Cardiac fibroblast (primary cell): ENCODE data around the gene CDO1.

Source experiments
- DNase-seq, 2 donors: peaks; one replicate each; pipeline versions ENCODE4 v3.0.0 to v3.0.0-alpha.2; 2010; ENCODE audit warnings: low read depth in 2 of 2
- H3K4me3 ChIP-seq, 2 donors: replicated peaks in 1 of 2; 1 replicate in 1 of 2; 2 replicates in 1 of 2; pipeline ENCODE4 v1.5.1; 2011; ENCODE audit warnings: low read depth in 2 of 2, low read length in 2 of 2, mild to moderate bottlenecking in 2 of 2, moderate library complexity in 1 of 2
- TF ChIP-seq, protein P1 (sequence below): IDR thresholded peaks from one replicate; pipeline ENCODE4 v1.5.1; 2011; ENCODE audit warnings: low read depth, mild to moderate bottlenecking, low read length, inconsistent platforms

The CDO1 gene

DNA sequence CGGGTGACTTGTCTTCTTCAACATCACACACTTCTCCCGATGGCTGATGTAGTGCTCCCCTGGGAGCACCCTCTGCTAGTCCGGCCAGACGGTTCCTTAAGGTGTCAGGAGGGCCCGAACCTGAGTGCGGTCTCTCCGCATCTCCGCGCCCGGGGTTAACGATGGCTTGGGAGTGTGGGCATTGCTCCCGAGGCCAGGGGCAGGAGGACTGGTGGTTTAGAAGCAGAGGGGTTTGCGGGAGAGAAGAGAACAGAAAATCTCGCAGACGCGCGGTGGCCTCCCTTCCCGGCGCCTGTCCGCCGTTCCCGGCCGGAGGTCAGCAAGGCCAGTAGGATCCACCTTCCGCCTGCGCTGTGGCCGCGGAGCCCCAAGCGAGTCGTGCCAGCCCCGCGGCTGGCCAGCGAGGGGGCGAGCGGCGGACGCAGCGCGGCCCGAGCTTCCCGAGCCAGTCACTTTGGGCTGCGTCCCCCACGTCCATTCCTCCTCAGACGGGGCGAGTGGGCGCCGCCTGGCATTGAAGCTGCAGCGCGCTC lies 700 bp downstream of the CDO1 start:
- TF ChIP-seq, protein P1, sequence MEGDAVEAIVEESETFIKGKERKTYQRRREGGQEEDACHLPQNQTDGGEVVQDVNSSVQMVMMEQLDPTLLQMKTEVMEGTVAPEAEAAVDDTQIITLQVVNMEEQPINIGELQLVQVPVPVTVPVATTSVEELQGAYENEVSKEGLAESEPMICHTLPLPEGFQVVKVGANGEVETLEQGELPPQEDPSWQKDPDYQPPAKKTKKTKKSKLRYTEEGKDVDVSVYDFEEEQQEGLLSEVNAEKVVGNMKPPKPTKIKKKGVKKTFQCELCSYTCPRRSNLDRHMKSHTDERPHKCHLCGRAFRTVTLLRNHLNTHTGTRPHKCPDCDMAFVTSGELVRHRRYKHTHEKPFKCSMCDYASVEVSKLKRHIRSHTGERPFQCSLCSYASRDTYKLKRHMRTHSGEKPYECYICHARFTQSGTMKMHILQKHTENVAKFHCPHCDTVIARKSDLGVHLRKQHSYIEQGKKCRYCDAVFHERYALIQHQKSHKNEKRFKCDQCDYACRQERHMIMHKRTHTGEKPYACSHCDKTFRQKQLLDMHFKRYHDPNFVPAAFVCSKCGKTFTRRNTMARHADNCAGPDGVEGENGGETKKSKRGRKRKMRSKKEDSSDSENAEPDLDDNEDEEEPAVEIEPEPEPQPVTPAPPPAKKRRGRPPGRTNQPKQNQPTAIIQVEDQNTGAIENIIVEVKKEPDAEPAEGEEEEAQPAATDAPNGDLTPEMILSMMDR: no peak
- H3K4me3 ChIP-seq: peak overlapping the region; percentile 51 to 54
- no peak for DNase-seq

DNA sequence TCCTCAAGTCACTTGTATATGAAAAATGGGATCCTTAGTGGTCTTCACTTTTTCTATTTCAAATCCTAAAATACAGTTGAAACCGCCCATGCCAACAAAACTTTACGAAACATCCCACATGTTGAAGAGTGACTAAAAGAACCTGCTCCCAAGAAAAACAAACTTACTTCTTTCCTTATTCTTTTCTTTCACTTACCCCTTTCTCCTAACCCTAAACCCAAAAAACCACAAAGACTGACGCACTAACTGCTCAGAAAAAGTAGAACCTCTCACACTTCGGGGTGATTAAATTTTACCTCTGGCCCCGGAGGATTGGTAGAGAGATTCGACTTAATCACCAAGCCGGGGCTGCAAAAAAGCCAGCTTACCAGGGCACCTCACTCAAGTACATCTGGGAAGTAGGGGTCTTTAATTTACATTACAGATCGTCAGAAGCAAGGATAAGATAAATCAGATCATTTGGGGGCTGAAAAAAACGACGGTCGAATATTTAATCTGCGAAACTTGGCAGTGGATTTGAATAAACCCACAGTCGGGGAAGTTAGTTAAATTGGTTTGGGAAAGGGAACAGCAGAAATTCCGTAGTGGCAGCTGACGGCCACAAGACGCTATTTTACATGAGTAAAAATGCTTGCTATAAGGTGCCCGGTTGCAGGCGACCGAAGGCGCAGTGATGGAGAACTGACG lies 1.3 kb downstream of the CDO1 start:
- DNase-seq: peak in 1 of 2 donors; percentile 9
- TF ChIP-seq, protein P1: no peak
- H3K4me3 ChIP-seq: peak overlapping the region in 1 of 2 donors; percentile 54

DNA sequence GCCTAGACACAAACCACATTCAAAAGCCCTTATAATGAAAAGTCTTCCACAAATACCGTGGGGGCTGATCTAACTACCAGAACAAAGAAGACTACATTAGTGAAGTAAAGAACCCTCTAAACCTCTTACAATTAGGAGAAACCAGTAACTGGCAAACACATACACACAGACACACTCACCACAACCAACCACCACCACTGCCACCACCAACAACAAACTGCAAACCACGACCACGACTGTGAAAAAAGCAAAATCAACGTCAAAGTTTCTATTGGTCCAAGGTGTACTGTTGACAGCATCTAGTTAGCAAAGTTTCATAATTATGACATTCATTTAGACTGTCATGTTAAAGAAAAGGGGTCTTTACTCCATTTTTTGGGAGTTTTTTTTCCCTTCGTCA lies 2.7 kb downstream of the CDO1 start:
- TF ChIP-seq, protein P1: no peak
- H3K4me3 ChIP-seq: no peak overlapping the region
- no peak for DNase-seq

DNA sequence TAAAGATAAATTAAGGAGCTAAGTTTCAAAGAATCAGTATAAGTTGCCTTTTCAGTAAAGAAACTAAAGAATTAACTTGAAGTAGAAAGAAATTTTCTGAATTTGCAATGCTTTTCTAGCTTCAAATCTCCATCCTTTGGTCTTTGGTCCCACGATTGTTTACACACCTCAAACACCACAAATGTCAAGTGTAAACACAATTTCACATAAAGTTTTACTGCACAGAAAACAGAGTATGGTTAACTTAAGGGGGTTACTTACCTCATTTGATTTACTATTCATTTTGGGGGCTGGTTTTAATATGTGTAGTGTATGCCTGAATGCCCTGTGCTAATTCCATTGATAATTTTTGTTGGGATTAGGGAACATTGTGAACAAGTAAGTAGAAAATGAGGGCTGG lies 4.1 kb downstream of the CDO1 start:
- TF ChIP-seq, protein P1: no peak

DNA sequence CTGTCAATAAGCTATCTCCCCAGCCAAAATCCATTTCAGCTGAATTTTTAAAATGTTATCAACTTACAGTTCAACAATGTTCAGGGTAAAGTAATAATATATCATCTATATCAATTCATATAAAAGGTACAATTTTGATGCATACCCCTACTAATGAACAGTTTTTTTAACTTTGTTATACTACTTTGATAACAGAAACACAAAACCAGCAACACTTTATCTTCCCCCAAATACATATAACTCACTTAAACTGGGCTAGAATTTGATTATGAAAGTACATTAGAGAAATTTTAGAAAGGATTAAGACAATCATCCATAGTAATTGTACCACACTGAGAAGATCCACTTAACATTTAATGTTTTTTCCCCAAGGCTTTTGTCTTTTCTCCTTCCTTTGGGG lies 5.1 kb downstream of the CDO1 start:
- TF ChIP-seq, protein P1: no peak
- H3K4me3 ChIP-seq: no peak overlapping the region
- no peak for DNase-seq

More for the DNA sequence above, 4.1 kb downstream of the CDO1 start:
- H3K4me3 ChIP-seq: no peak overlapping the region
- DNase-seq: no peak

DNA sequence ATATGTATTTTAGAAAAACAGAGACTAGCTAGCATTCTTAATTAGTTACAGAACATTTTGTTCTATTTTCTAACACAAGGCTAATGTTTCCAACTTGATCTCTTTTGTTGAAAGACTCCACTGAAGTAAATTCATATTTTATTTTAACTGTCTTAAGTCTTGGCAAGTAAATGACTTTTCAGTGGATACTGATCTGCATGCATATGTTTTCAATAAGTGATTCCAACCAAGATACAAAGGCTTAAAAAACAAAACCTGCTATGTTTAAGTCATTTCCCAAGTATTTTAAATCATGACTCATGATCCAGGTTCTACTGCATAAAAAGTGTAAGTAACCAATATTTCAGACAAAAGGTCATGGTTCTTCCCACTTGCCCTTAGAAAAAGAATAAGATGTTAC lies 5.7 kb downstream of the CDO1 start:
- TF ChIP-seq, protein P1: no peak
- no peak overlapping the region for H3K4me3 ChIP-seq
- DNase-seq: peak; percentile 4 to 22
